HG02588 (cell line): ENCODE measurements around the gene KRT33B.
"Not testable (repeated sequence)": the region's sequence is repeated elsewhere in the genome, so short reads cannot be mapped to it uniquely, and the experiment has no call there.

Experiments used
- ATAC-seq: cut with Tn5 transposase; IDR thresholded peaks from one replicate; pipeline ENCODE4 v1.9.1; 2021; ENCODE audit warnings: mild to moderate bottlenecking, moderate library complexity; ENCODE audit not compliant: unreplicated experiment

KRT33B gene

GRCh38 chr17:41350381-41350878 lies 19.2 kb downstream of the KRT33B start, which contains the start of gene KRT33A:
Gene KRT33A, minus strand, starts transcription at chr17:41350828. Its CDS starts 61 bp downstream, at chr17:41350767.
- not testable (repeated sequence) for ATAC-seq

- ATAC-seq = no peak
Measured at GRCh38 chr17:41347869-41348760, 21.5 kb downstream of the KRT33B start.

- ATAC-seq = not testable (repeated sequence)
Measured at GRCh38 chr17:41346421-41346820, 23.2 kb downstream of the KRT33B start.

GRCh38 chr17:41345992-41346391 lies 23.6 kb downstream of the KRT33B start:
- ATAC-seq = no peak

DNA sequence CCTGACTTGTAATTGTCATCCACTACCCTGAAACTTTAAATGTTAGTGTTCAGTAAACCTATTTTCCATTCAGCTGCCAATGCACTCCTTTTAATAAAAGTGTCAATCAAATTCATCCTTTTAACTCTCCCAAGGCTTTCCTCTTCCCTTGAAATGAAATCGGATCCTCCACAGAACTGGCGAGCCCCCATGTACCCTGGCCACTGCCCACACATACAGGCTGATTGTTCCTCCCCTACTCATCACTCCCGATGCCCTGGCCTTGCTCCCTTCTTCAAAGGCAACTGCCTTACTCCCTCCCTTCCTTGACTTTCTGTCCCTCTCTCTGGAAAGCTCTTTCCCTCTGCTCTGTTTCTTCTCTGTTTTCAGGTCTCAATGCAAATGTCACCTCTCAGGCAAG lies 26.6 kb downstream of the KRT33B start:
- no peak for ATAC-seq

DNA sequence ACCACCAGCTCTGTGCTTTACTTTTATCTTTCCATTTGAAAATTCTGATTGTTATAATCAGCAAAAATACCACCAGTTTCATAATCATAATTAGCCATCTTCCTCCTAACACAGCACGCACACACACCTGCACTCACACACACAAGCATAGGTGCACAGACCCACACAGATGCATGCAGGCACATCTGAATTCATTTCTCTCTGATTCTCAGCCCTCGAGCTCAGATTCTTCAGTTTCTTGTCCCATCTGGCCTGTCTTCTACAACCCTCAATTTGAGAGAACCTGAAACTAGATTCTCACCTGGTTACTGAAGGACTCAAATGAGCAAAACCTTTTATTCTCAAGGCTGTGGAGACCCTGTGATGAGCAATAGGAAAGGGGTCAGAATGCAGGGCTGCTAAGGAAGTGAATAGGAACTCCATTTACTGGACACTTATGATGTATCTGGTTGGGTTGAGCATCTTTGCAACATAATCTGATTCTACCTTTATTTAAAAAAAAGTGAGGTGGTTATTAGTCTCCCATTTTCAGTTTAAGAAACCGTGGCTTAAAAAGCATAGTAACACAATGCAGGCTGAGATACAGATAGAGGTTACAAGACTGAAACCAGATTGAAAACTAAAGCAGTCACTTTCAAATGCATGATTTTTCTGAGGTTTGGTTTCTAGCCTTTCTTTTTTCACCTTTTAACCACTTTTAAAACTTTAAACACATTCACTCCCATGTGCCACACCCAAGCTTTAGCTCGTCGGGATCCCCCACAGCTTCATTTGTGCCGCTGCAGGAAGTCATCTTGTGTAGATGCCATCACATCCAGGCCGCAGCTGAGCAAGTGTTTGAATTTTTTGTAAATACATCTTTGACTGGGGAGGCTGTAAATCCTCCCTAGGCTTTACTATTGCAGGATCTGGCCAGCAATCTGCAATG lies 28.4 kb downstream of the KRT33B start:
- ATAC-seq = no peak

GRCh38 chr17:41340494-41340893 lies 29.1 kb downstream of the KRT33B start:
- ATAC-seq = no peak

DNA sequence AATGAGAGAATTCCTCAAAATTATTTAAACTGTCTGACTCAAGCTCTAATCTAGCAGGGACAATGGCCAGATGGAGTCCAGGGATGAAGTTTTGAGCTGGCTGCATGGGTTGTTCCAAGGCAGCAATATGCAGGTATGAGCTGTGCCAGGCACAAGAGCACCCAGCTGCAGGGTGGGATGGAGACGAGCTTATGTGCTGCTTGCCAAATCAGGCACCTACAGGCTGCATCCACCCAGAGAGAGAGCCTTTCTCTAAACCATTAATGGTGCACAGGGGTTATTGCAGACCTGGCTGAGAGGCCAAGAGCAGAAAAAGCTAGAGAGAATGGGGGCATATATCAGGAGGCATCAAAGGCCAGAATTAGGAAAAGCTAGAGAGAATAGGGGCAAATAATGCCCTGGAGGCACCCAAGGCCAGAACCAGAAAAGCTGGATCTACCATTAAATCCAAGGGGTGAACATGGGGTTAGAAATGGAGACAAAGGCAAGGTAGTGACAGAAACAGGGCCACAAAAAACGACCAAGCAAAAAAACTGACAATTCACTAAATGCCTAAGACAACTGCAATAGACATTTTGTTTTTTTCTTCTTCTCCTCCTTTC lies 29.9 kb downstream of the KRT33B start:
- no peak for ATAC-seq

- no peak for ATAC-seq
Measured at GRCh38 chr17:41338961-41339485, 30.6 kb downstream of the KRT33B start.

DNA sequence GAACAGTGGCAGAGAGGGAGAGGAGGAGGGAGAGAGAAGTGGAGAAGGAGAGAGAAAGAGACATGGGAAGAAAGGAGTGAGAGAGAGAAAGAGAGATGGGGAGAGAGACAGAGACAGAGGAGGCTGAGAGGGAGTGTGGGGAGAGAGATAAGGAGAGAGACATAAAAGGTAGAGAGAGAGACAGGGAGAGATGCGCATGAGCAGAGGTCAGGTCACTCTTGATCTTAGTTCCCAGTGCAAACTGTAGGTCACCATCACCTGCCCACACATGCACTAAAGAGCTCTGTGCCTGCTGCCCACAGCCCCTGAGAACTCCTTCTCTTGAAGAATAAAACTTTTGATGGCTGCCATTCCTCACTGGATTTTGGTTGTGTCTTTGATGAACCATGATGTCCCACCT lies 33.9 kb downstream of the KRT33B start:
- ATAC-seq = no peak

- ATAC-seq = no peak
Measured at GRCh38 chr17:41334385-41335305, 35.0 kb downstream of the KRT33B start.

GRCh38 chr17:41333836-41334235 lies 35.8 kb downstream of the KRT33B start:
- ATAC-seq = no peak

- no peak for ATAC-seq
Measured at GRCh38 chr17:41333098-41333497, 36.5 kb downstream of the KRT33B start.

GRCh38 chr17:41332239-41332638 lies 37.4 kb downstream of the KRT33B start:
- no peak for ATAC-seq

DNA sequence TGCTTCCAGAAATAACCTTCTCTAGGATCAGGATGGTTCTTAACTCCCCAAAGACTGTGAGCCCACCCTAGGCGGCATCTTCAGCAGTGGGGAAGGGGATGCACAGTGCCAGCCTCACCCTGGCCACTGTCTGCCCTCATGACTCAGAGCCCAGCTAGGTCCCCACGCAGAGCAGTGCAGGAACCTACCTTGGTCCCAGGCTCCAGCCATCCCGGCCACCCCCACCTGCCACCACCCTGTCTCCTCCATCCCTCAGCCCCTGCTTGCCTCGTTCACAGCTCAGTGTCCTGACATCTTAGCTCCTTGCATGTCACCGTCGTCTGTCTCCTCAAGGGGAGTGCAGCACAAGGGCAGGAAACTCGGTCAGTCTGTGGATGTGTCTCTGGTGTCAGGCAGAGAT lies 38.0 kb downstream of the KRT33B start:
- no peak for ATAC-seq

- ATAC-seq = no peak
Measured at GRCh38 chr17:41329279-41329948, 40.2 kb downstream of the KRT33B start.

DNA sequence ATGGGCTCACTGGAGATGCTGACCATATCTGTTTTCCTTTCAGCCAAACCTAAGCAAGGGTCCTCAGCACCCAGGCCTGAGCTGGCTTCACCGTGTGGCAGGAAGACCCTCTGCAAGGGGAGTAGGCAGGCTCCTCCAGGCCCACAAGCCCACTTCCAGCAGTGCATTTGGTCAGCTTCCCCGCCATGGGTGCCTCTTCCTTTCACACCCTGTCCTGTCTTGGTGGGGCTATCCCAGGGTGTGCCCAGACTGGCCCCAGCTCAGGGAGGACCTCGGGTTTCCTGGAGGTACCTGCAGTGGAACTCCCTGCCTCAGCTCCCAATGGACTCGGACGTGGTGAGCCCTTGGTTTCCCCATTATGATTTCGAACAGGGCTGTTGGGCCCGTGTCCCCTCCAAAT lies 41.4 kb downstream of the KRT33B start:
- ATAC-seq = no peak

- ATAC-seq = no peak
Measured at GRCh38 chr17:41327411-41328120, 42.0 kb downstream of the KRT33B start.
